ENCODE results near the gene ZFYVE28. TPM values are rescaled to one million over a fixed set of nuclear protein-coding genes. Genes with fewer than 3 reads are reported as not detected.

ZFYVE28 gene
- 6.4 TPM for total RNA-seq

GRCh38 chr4:2417765-2418649 is at the start of gene ZFYVE28:
ZFYVE28 (minus strand) TSS chr4:2418645; CDS start chr4:2418323, 322 bp downstream.

GRCh38 chr4:2418650-2419571 is 466 bp upstream of the ZFYVE28 start, which contains the start of gene CFAP99:
CFAP99 (plus strand) TSS chr4:2418955.

GRCh38 chr4:2261853-2262144 is 156.6 kb downstream of the ZFYVE28 start, which contains the start of gene MXD4:
MXD4 (minus strand) TSS chr4:2262109; CDS start chr4:2261980, 129 bp downstream.

GRCh38 chr4:2241410-2242353 is 176.8 kb downstream of the ZFYVE28 start, which contains the start of the genes HAUS3 and POLN:
HAUS3 (minus strand) TSS chr4:2242121; CDS start chr4:2240946, 1,175 bp downstream.
POLN (minus strand) TSS chr4:2242121; CDS start chr4:2229231, 12,890 bp downstream.

Small RNAs within 50 kb of the gene (small RNA-seq; reads per million reads assigned to genes)
- gene COX6B1P5 (ENCODE audit: low replicate concordance): not detected

Other genes starting within 250 kb of the ZFYVE28 start
- gene HAUS3, start 176.5 kb downstream of the ZFYVE28 start, total RNA-seq: 17.2 TPM
- gene POLN, start 176.5 kb downstream of the ZFYVE28 start, total RNA-seq: 6.1 TPM
- gene MXD4, start 156.5 kb downstream of the ZFYVE28 start, total RNA-seq: 49.5 TPM
- gene CFAP99, start 310 bp upstream of the ZFYVE28 start, total RNA-seq: 0.41 TPM
- gene RNF4, start 50.5 kb upstream of the ZFYVE28 start, total RNA-seq: 51.8 TPM
- gene FAM193A, start 118.0 kb upstream of the ZFYVE28 start, total RNA-seq: 24.3 TPM